Glutamatergic neuron (in vitro differentiated cells): ENCODE data around the gene C9orf72. TPM values are rescaled to one million over a fixed set of nuclear protein-coding genes. Genes with fewer than 3 reads are reported as not detected.

ENCODE experiments used
- DNase-seq: peaks from one replicate; pipeline ENCODE4 v3.0.0; 2022
- H3K27ac Mint-ChIP-seq: one replicate; pipeline ENCODE4 v1.8.0; 2020; ENCODE audit warnings: mild to moderate bottlenecking, mixed read lengths, inconsistent platforms; ENCODE audit not compliant: unreplicated experiment
- H3K27me3 Mint-ChIP-seq: one replicate; pipeline ENCODE4 v1.8.0; 2020; ENCODE audit warnings: mild to moderate bottlenecking, moderate library complexity, mixed read lengths, inconsistent platforms; ENCODE audit not compliant: unreplicated experiment
- H3K36me3 Mint-ChIP-seq: one replicate; pipeline ENCODE4 v1.8.0; 2020; ENCODE audit warnings: mild to moderate bottlenecking, mixed read lengths, inconsistent platforms; ENCODE audit not compliant: unreplicated experiment
- H3K4me1 Mint-ChIP-seq: one replicate; pipeline ENCODE4 v1.8.0; 2020; ENCODE audit warnings: mild to moderate bottlenecking, low read depth, mixed read lengths, inconsistent platforms; ENCODE audit not compliant: unreplicated experiment
- H3K4me3 Mint-ChIP-seq: one replicate; pipeline ENCODE4 v1.8.0; 2020; ENCODE audit warnings: mild to moderate bottlenecking, mixed read lengths, inconsistent platforms; ENCODE audit not compliant: unreplicated experiment
- H3K9me3 Mint-ChIP-seq: one replicate; pipeline ENCODE4 v1.8.0; 2020; ENCODE audit warnings: mild to moderate bottlenecking, moderate library complexity, mixed read lengths, inconsistent platforms; ENCODE audit not compliant: unreplicated experiment
- CTCF ChIP-seq: fragments of 200-600 bp; sonication (generic); IDR thresholded peaks from one replicate; pipeline ENCODE4 v1.5.0; 2021; ENCODE audit not compliant: partially characterized antibody, unreplicated experiment
- total RNA-seq: library from RNA; stranded (reverse); fragmentation: NEBNext Ultra II Directional; extraction: Animal tissue kit (Norgen Biotek cat#: 25700); gene quantifications from one replicate; pipeline ENCODE4 v1.2.1, GENCODE V29; 2021; ENCODE audit not compliant: unreplicated experiment

Gene C9orf72
- total RNA-seq, 1 donor from 2014 or later = 53.9 TPM

- Mint-ChIP-seq H3K9me3 (peaks cover 7% of the 10 kb centered on the region), H3K27me3 (peaks cover 11% of the 10 kb centered on the region), H3K27ac (no peak overlapping the region), H3K36me3 (no peaks in the 10 kb centered on the region), H3K4me1 (peaks cover 9% of the 10 kb centered on the region), H3K4me3 (no peak overlapping the region)
- TF ChIP-seq CTCF = no peak
- DNase-seq = no peak
These were observed 3.9 kb downstream of the C9orf72 start for GRCh38 chr9:27569406-27569805.

GRCh38 chr9:27566118-27566517 lies 7.2 kb downstream of the C9orf72 start:
- DNase-seq = no peak
- TF ChIP-seq CTCF = no peak
- no peaks in the 10 kb centered on the region for H3K9me3 Mint-ChIP-seq
- no peaks in the 10 kb centered on the region for H3K27me3 Mint-ChIP-seq
- H3K27ac Mint-ChIP-seq = no peak overlapping the region
- H3K36me3 Mint-ChIP-seq = no peaks in the 10 kb centered on the region
- H3K4me3 Mint-ChIP-seq = no peak overlapping the region
- peaks cover 8% of the 10 kb centered on the region for H3K4me1 Mint-ChIP-seq

GRCh38 chr9:27565696-27566095 lies 7.6 kb downstream of the C9orf72 start:
- DNase-seq = no peak
- Mint-ChIP-seq H3K4me1 (peaks cover 4% of the 10 kb centered on the region), H3K27ac (no peak overlapping the region), H3K27me3 (no peaks in the 10 kb centered on the region), H3K9me3 (no peaks in the 10 kb centered on the region), H3K4me3 (no peak overlapping the region), H3K36me3 (no peaks in the 10 kb centered on the region)
- no peak for TF ChIP-seq CTCF

- no peak for TF ChIP-seq CTCF
- no peaks in the 10 kb centered on the region for H3K36me3 Mint-ChIP-seq
- no peaks in the 10 kb centered on the region for H3K27me3 Mint-ChIP-seq
- H3K4me3 Mint-ChIP-seq = no peak overlapping the region
- no peak for DNase-seq
- H3K9me3 Mint-ChIP-seq = no peaks in the 10 kb centered on the region
- peaks cover 4% of the 10 kb centered on the region for H3K4me1 Mint-ChIP-seq
- no peak overlapping the region for H3K27ac Mint-ChIP-seq
These were observed 8.6 kb downstream of the C9orf72 start for GRCh38 chr9:27564670-27565069.

- H3K4me1 Mint-ChIP-seq = peaks cover 4% of the 10 kb centered on the region
- H3K9me3 Mint-ChIP-seq = no peaks in the 10 kb centered on the region
- TF ChIP-seq CTCF = no peak
- no peak for DNase-seq
- no peaks in the 10 kb centered on the region for H3K27me3 Mint-ChIP-seq
- no peak overlapping the region for H3K4me3 Mint-ChIP-seq
- no peaks in the 10 kb centered on the region for H3K36me3 Mint-ChIP-seq
- no peak overlapping the region for H3K27ac Mint-ChIP-seq
These were observed 9.4 kb downstream of the C9orf72 start for GRCh38 chr9:27563738-27564430.
